Hematopoietic multipotent progenitor cell treated with erythropoietin and hydrocortisone succinate and interleukin-3 and kit ligand, for 8 days (in vitro differentiated cells): ENCODE data around the gene CD300H.

Experiments
- DNase-seq: peaks from one replicate; pipeline ENCODE4 v3.0.0-alpha.2; 2015

The CD300H gene

GRCh38 chr17:74547736-74548135, 19.6 kb downstream of the CD300H start:
- no peak for DNase-seq

GRCh38 chr17:74547264-74547663, 20.0 kb downstream of the CD300H start:
- no peak for DNase-seq

- DNase-seq = no peak
Observed at GRCh38 chr17:74546586-74546985, 20.7 kb downstream of the CD300H start.

GRCh38 chr17:74545843-74546230, 21.5 kb downstream of the CD300H start, which contains the start of gene CD300C:
CD300C (minus strand) TSS chr17:74546115; CDS start chr17:74545782, 333 bp downstream.
- peak; percentile 19 for DNase-seq

GRCh38 chr17:74544991-74545842, 22.1 kb downstream of the CD300H start:
- DNase-seq = no peak

GRCh38 chr17:74543891-74544760, 23.2 kb downstream of the CD300H start:
- no peak for DNase-seq

- no peak for DNase-seq
Observed at GRCh38 chr17:74543406-74543805, 23.9 kb downstream of the CD300H start.

GRCh38 chr17:74542727-74543383, 24.5 kb downstream of the CD300H start:
- no peak for DNase-seq

GRCh38 chr17:74542166-74542565, 25.1 kb downstream of the CD300H start:
- DNase-seq = no peak

GRCh38 chr17:74541176-74542111, 25.9 kb downstream of the CD300H start:
- no peak for DNase-seq

GRCh38 chr17:74539281-74539820, 28.0 kb downstream of the CD300H start:
- DNase-seq = no peak

GRCh38 chr17:74536890-74537289, 30.4 kb downstream of the CD300H start:
- no peak for DNase-seq

- peak; percentile 83 for DNase-seq
Observed at GRCh38 chr17:74532115-74532514, 35.2 kb downstream of the CD300H start.

GRCh38 chr17:74531231-74531761, 36.0 kb downstream of the CD300H start, which contains the start of gene CD300LB:
CD300LB (minus strand) TSS chr17:74531475; CDS start chr17:74531350, 125 bp downstream.
- DNase-seq = no peak

- no peak for DNase-seq
Observed at GRCh38 chr17:74530831-74531150, 36.5 kb downstream of the CD300H start.

- DNase-seq = no peak
Observed at GRCh38 chr17:74529243-74529642, 38.1 kb downstream of the CD300H start.

- DNase-seq = peak; percentile 29
Observed at GRCh38 chr17:74528491-74529199, 38.7 kb downstream of the CD300H start.

GRCh38 chr17:74527756-74528155, 39.6 kb downstream of the CD300H start:
- no peak for DNase-seq

- no peak for DNase-seq
Observed at GRCh38 chr17:74527081-74527480, 40.2 kb downstream of the CD300H start.

GRCh38 chr17:74526681-74527080, 40.6 kb downstream of the CD300H start:
- DNase-seq = no peak

GRCh38 chr17:74525781-74526288, 41.5 kb downstream of the CD300H start:
- DNase-seq = no peak
